Thyroid gland (tissue), 4 donors: Measurements from ENCODE around the gene PRKCZ. TPM values are rescaled to one million over a fixed set of nuclear protein-coding genes. Genes with fewer than 3 reads are reported as not detected.

Experiments used
- DNase-seq, 2 donors: peaks; one replicate each; pipeline ENCODE4 v3.0.0-alpha.2; 2019
- H3K27ac ChIP-seq, 3 donors: fragments of 200-600 bp; sonication (generic); 1 replicate in 2 of 3; 2 replicates in 1 of 3; pipeline ENCODE4 v1.5.1; 2016 to 2019; ENCODE audit warnings: mild to moderate bottlenecking in 1 of 3, moderate library complexity in 1 of 3
- H3K27me3 ChIP-seq: fragments of 200-600 bp; sonication (generic); one replicate; pipeline ENCODE4 v1.5.1; 2019
- H3K36me3 ChIP-seq, 2 donors: fragments of 200-600 bp; sonication (generic); one replicate each; pipeline ENCODE4 v1.5.1; 2016 to 2019
- H3K4me1 ChIP-seq, 2 donors: fragments of 200-600 bp; sonication (generic); one replicate each; pipeline ENCODE4 v1.5.1; 2017 to 2019
- H3K4me3 ChIP-seq, 3 donors: fragments of 200-600 bp; sonication (generic); replicated peaks in 1 of 3; 1 replicate in 2 of 3; 2 replicates in 1 of 3; pipeline ENCODE4 v1.5.1; 2016; ENCODE audit warnings: mild to moderate bottlenecking in 1 of 3
- H3K9me3 ChIP-seq: fragments of 200-600 bp; sonication (generic); one replicate; pipeline ENCODE4 v1.5.1; 2017
- CTCF ChIP-seq, 6 experiments: fragments of 200-600 bp in 3 of 6; fragments of 450-650 bp in 3 of 6; sonication (generic) in 3 of 6; IDR thresholded peaks; one replicate each; pipeline ENCODE4 v1.5.1; 2016 to 2019; ENCODE audit warnings: antibody characterized with exemption in 6 of 6, mild to moderate bottlenecking in 2 of 6, inconsistent platforms in 1 of 6, moderate library complexity in 1 of 6
- POLR2A ChIP-seq, 2 donors: fragments of 450-650 bp; IDR thresholded peaks; one replicate each; pipeline ENCODE4 v1.6.1; 2017; ENCODE audit warnings: antibody characterized with exemption in 2 of 2, mild to moderate bottlenecking in 2 of 2, moderate library complexity in 1 of 2
- WGBS, 2 donors: methylation state at CpG; one replicate each; pipeline ENCODE4 v1.1.5; 2017; 5-methylcytosine and 5-hydroxymethylcytosine counted together
- intact Hi-C: fragments of 100-400 bp; cut with DNase I; formaldehyde crosslinking; loops from one replicate; pipeline ENCODE4 v1.15.1; 2023
- total RNA-seq, 4 donors: library from RNA; depleted of rRNA; stranded (reverse); fragments of >200 nt; gene quantifications; one replicate each; pipeline ENCODE4 v1.2.3, GENCODE V29; 2016

Gene PRKCZ
- total RNA-seq, 4 donors from 2014 or later, result 33.6 to 53.0 (median 44.3) TPM

- 93 to 94% methylated on average over 7 to 13 of the region's 25 CpGs for WGBS, 2 donors
- Histone ChIP-seq H3K27me3 (no peaks in the 10 kb centered on the region), H3K36me3 (no peaks in the 10 kb centered on the region), H3K4me3 (no peak overlapping the region), H3K4me1 (peaks cover 32 to 35% of the 10 kb centered on the region in 2 donors), H3K9me3 (no peaks in the 10 kb centered on the region), H3K27ac (no peak overlapping the region)
- TF ChIP-seq POLR2A (IDR thresholded peaks at IDR 0.05) (no peak), CTCF (IDR thresholded peaks at IDR 0.05) (no peak)
- no peak for DNase-seq
- intact Hi-C loops, result no loop called here
These were observed 165.9 kb downstream of the PRKCZ start for GRCh38 chr1:2215909-2216766.

GRCh38 chr1:2216767-2217058, 166.5 kb downstream of the PRKCZ start:
- intact Hi-C loops, result no loop called here
- no peaks in the 10 kb centered on the region for H3K27me3 ChIP-seq
- no peaks in the 10 kb centered on the region for H3K36me3 ChIP-seq
- peaks cover 32 to 35% of the 10 kb centered on the region in 2 donors for H3K4me1 ChIP-seq
- no peak overlapping the region for H3K4me3 ChIP-seq
- no peaks in the 10 kb centered on the region for H3K9me3 ChIP-seq
- TF ChIP-seq CTCF (IDR thresholded peaks at IDR 0.05), result no peak
- WGBS, 2 donors, result 80 to 89% methylated on average over 7 of the region's 7 CpGs
- no peak for DNase-seq
- no peak overlapping the region for H3K27ac ChIP-seq

- Histone ChIP-seq H3K36me3 (no peaks in the 10 kb centered on the region), H3K9me3 (no peaks in the 10 kb centered on the region), H3K4me3 (no peak overlapping the region), H3K27ac (no peak overlapping the region), H3K27me3 (no peaks in the 10 kb centered on the region), H3K4me1 (peaks cover 0 to under 1% of the 10 kb centered on the region in 2 donors)
- intact Hi-C loops, result no loop called here
- DNase-seq, result no peak
- 89 to 91% methylated on average over 3 of the region's 3 CpGs for WGBS, 2 donors
- TF ChIP-seq POLR2A (IDR thresholded peaks at IDR 0.05) (no peak), CTCF (IDR thresholded peaks at IDR 0.05) (no peak)
These were observed 171.1 kb downstream of the PRKCZ start for GRCh38 chr1:2221271-2221670.

GRCh38 chr1:2224170-2224584, 174.0 kb downstream of the PRKCZ start:
- TF ChIP-seq CTCF (IDR thresholded peaks at IDR 0.05) (no peak), POLR2A (IDR thresholded peaks at IDR 0.05) (no peak)
- Histone ChIP-seq H3K27me3 (no peaks in the 10 kb centered on the region), H3K27ac (no peak overlapping the region), H3K9me3 (no peaks in the 10 kb centered on the region), H3K4me1 (peaks cover 0 to 7% of the 10 kb centered on the region in 2 donors), H3K36me3 (no peaks in the 10 kb centered on the region), H3K4me3 (no peak overlapping the region)
- 88 to 89% methylated on average over 7 of the region's 7 CpGs for WGBS, 2 donors
- no peak for DNase-seq
- intact Hi-C loops, result no loop called here

- H3K4me1 ChIP-seq, result peaks cover 6 to 10% of the 10 kb centered on the region in 2 donors
- no peaks in the 10 kb centered on the region for H3K36me3 ChIP-seq
- no peaks in the 10 kb centered on the region for H3K9me3 ChIP-seq
- WGBS, 2 donors, result 86% methylated on average over 13 to 16 of the region's 18 CpGs
- H3K27ac ChIP-seq, result no peak overlapping the region
- H3K27me3 ChIP-seq, result no peaks in the 10 kb centered on the region
- no peak for DNase-seq
- no peak overlapping the region for H3K4me3 ChIP-seq
- intact Hi-C loops, result no loop called here
- no peak for TF ChIP-seq POLR2A (IDR thresholded peaks at IDR 0.05)
- no peak for TF ChIP-seq CTCF (IDR thresholded peaks at IDR 0.05)
These were observed 174.6 kb downstream of the PRKCZ start for GRCh38 chr1:2224631-2225428.
